Uterus (tissue), 4 donors: ENCODE measurements around the gene VASP. TPM values are rescaled to one million over a fixed set of nuclear protein-coding genes. Genes with fewer than 3 reads are reported as not detected.

Experiments used
- DNase-seq, 2 donors: peaks; one replicate each; pipeline ENCODE4 v3.0.0-alpha.2; 2019 to 2020
- H3K27ac ChIP-seq, 2 donors: fragments of 200-600 bp; sonication (generic); 1 replicate in 1 of 2; 2 replicates in 1 of 2; pipeline ENCODE4 v1.5.1; 2016 to 2018
- H3K27me3 ChIP-seq, 2 donors: fragments of 200-600 bp; sonication (generic); one replicate each; pipeline ENCODE4 v1.5.1; 2018 to 2019; ENCODE audit warnings: control low read depth in 1 of 2
- H3K36me3 ChIP-seq, 2 donors: fragments of 200-600 bp; sonication (generic); one replicate each; pipeline ENCODE4 v1.5.1; 2019; ENCODE audit warnings: control low read depth in 1 of 2
- H3K4me1 ChIP-seq, 2 donors: fragments of 200-600 bp; sonication (generic); one replicate each; pipeline ENCODE4 v1.5.1; 2018 to 2019; ENCODE audit warnings: control low read depth in 1 of 2
- H3K4me3 ChIP-seq, 2 donors: fragments of 200-600 bp; sonication (generic); 1 replicate in 1 of 2; 2 replicates in 1 of 2; pipeline ENCODE4 v1.5.1; 2018 to 2019; ENCODE audit warnings: mild to moderate bottlenecking in 1 of 2
- H3K9me3 ChIP-seq, 2 donors: fragments of 200-600 bp; sonication (generic); one replicate each; pipeline ENCODE4 v1.5.1; 2019; ENCODE audit warnings: control low read depth in 1 of 2
- POLR2A ChIP-seq, 2 donors: fragments of 450-650 bp; IDR thresholded peaks; one replicate each; pipeline ENCODE4 v1.6.1; 2016; ENCODE audit warnings: antibody characterized with exemption in 2 of 2, mild to moderate bottlenecking in 1 of 2, moderate library complexity in 1 of 2
- intact Hi-C: fragments of 100-400 bp; cut with DNase I; formaldehyde crosslinking; loops from one replicate; pipeline ENCODE4 v1.15.1; 2023; ENCODE audit warnings: low total_unique reads
- total RNA-seq, 4 donors: library from RNA; depleted of rRNA in 3 of 4; stranded (reverse); fragments of >200 nt in 3 of 4; gene quantifications; one replicate each; pipeline versions ENCODE4 v1.1.0 to v1.2.4, GENCODE V29; 2014 to 2023
- TF ChIP-seq, protein P1 (sequence below), 4 experiments: fragments of 200-600 bp in 2 of 4; fragments of 450-650 bp in 2 of 4; sonication (generic) in 2 of 4; IDR thresholded peaks; one replicate each; pipeline ENCODE4 v1.5.1; 2016 to 2019; ENCODE audit warnings: antibody characterized with exemption in 4 of 4, mild to moderate bottlenecking in 2 of 4, moderate library complexity in 1 of 4
- donor health status: DM: yes; HTN: yes; CAD: no.

VASP gene
- total RNA-seq, 4 donors from 2014 or later = 21.5 to 157 (median 38.3) TPM

DNA sequence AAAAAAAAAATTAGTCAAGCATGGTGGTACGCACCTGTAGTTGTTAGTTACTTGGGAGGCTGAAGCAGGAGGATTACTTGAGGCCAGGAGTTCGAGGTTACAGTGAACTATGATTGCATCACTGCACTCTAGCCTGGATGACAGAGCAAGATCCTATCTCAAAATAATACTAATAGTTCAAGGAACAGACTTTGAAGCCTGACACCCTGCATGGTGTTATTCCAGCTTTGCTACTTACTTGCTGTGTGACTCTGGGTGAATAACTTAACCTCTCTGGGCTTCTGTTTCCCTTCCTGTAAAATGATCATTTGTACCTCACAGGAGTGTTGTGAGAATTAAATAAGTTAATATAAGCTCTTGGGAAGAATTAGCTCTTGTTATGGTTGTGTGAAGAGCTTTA, 43.0 kb upstream of the VASP start:
- DNase-seq = no peak
- no peaks in the 10 kb centered on the region for H3K36me3 ChIP-seq
- no peak overlapping the region for H3K4me3 ChIP-seq
- no peak overlapping the region for H3K27ac ChIP-seq
- H3K4me1 ChIP-seq = peaks cover 0 to 12% of the 10 kb centered on the region in 2 donors
- no peaks in the 10 kb centered on the region for H3K27me3 ChIP-seq
- TF ChIP-seq POLR2A (IDR thresholded peaks at IDR 0.05) = no peak
- TF ChIP-seq, protein P1, sequence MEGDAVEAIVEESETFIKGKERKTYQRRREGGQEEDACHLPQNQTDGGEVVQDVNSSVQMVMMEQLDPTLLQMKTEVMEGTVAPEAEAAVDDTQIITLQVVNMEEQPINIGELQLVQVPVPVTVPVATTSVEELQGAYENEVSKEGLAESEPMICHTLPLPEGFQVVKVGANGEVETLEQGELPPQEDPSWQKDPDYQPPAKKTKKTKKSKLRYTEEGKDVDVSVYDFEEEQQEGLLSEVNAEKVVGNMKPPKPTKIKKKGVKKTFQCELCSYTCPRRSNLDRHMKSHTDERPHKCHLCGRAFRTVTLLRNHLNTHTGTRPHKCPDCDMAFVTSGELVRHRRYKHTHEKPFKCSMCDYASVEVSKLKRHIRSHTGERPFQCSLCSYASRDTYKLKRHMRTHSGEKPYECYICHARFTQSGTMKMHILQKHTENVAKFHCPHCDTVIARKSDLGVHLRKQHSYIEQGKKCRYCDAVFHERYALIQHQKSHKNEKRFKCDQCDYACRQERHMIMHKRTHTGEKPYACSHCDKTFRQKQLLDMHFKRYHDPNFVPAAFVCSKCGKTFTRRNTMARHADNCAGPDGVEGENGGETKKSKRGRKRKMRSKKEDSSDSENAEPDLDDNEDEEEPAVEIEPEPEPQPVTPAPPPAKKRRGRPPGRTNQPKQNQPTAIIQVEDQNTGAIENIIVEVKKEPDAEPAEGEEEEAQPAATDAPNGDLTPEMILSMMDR (IDR thresholded peaks at IDR 0.05) = no peak
- intact Hi-C loops = no loop called here
- H3K9me3 ChIP-seq = no peaks in the 10 kb centered on the region

DNA sequence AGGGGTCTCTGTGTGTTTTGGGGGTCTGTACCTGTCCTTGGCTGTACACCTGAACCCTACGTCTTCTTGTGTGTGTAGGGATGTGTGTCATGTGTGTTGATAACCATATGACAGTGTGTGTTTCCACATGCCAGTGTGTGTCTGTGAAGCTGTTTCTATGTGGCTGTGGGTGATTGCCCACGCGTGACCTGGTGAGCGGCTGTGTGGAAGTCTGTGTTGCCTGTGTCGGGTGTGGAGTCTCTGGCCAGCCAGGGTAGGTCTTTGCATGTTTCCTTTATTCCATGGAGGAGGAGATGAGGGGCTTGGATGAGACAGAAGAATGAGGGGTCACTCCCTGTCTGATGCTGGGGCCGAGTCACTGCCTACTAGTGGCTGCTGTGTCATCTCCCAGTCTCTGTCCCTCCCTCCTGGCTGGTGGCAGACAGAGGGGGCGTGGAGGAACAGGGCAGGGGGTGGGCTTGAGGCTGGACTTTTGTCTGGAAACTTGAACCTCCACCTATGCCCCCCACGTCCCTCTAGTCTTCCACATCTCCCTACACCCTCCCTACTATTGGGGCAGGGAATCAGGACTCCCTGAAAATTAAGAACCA, 42.3 kb upstream of the VASP start:
- TF ChIP-seq, protein P1 (IDR thresholded peaks at IDR 0.05) = no peak
- TF ChIP-seq POLR2A (IDR thresholded peaks at IDR 0.05) = no peak
- Histone ChIP-seq H3K36me3 (no peaks in the 10 kb centered on the region), H3K9me3 (no peaks in the 10 kb centered on the region), H3K4me3 (no peak overlapping the region), H3K4me1 (peaks cover 0 to 14% of the 10 kb centered on the region in 2 donors), H3K27me3 (no peaks in the 10 kb centered on the region), H3K27ac (no peak overlapping the region)
- no peak for DNase-seq
- intact Hi-C loops = no loop called here

DNA sequence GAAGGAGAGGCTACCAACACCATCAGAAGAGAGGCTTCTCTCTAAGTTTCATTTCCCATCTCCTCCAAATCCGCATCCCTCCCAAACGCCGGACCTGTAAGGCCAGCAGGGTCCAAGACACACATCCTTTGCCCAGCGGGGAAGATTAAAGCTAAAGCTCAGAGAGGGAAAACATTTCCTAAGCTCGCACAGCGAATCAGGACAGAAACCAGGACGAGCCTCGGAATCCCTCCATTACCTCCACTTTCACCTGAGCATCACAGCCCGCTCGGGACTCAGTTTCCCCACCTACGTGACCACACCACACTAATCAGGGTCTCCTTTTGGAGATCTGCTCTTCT, 40.2 kb upstream of the VASP start:
- TF ChIP-seq POLR2A (IDR thresholded peaks at IDR 0.05) = no peak
- TF ChIP-seq, protein P1 (IDR thresholded peaks at IDR 0.05) = no peak
- DNase-seq = no peak
- Histone ChIP-seq H3K36me3 (no peaks in the 10 kb centered on the region), H3K9me3 (no peaks in the 10 kb centered on the region), H3K4me1 (peaks cover 3 to 17% of the 10 kb centered on the region in 2 donors), H3K4me3 (peak overlapping the region; percentile 69 to 83), H3K27ac (peak overlapping the region; percentile 91 to 93), H3K27me3 (no peaks in the 10 kb centered on the region)
- intact Hi-C loops = no loop called here

DNA sequence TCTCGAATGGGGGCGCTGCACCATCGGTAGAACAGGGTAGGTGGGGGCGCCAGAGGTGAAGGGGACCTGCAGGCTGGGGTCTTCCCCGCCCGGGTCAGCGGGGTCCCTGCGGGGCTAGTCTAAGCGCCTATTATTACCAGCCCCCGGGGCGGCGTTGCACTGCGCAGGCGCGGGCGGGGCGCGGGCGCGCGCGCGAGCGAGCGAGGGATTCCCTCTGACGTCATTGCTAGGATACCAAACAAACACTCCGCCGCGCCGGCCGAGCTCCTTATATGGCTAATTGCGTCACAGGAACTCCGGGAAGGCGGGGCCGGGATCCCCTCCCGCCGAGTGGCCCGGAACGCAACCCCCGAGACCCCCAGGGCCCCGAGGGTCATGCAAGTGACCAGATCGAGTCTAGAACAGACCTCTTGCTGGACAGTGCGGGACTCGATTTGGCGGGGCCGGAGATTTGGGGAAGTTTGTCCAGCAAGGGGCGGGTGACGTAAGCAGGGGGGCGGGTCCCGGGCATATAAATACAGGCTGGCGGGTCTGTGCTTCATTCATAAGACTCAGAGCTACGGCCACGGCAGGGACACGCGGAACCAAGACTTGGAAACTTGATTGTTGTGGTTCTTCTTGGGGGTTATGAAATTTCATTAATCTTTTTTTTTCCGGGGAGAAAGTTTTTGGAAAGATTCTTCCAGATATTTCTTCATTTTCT, 39.7 kb upstream of the VASP start, which contains the start of gene FOSB:
FOSB (plus strand) TSS at position 541 of the 703 bp plus-strand sequence. CDS start 591 bp downstream, outside the sequence.
- TF ChIP-seq, protein P1 (IDR thresholded peaks at IDR 0.05) = peak in 2 of 4 experiments; percentile 19 to 35
- peak; percentile 70 to 87 for TF ChIP-seq POLR2A (IDR thresholded peaks at IDR 0.05)
- Histone ChIP-seq H3K27ac (peak within 1 kb of the TSS; percentile 91 to 93), H3K9me3 (no peaks in the 10 kb centered on the region), H3K36me3 (no peaks in the 10 kb centered on the region), H3K27me3 (no peaks in the 10 kb centered on the region), H3K4me3 (peak within 1 kb of the TSS; percentile 69 to 83), H3K4me1 (peaks cover 3 to 17% of the 10 kb centered on the region in 2 donors)
- DNase-seq = peak; percentile 93 to 96
- intact Hi-C loops = no loop called here

DNA sequence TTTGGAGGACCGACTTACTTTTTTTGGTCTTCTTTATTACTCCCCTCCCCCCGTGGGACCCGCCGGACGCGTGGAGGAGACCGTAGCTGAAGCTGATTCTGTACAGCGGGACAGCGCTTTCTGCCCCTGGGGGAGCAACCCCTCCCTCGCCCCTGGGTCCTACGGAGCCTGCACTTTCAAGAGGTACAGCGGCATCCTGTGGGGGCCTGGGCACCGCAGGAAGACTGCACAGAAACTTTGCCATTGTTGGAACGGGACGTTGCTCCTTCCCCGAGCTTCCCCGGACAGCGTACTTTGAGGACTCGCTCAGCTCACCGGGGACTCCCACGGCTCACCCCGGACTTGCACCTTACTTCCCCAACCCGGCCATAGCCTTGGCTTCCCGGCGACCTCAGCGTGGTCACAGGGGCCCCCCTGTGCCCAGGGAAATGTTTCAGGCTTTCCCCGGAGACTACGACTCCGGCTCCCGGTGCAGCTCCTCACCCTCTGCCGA, 39.1 kb upstream of the VASP start:
- Histone ChIP-seq H3K27ac (peak overlapping the region; percentile 91 to 93), H3K36me3 (no peaks in the 10 kb centered on the region), H3K9me3 (no peaks in the 10 kb centered on the region), H3K27me3 (no peaks in the 10 kb centered on the region), H3K4me1 (peaks cover 3 to 17% of the 10 kb centered on the region in 2 donors), H3K4me3 (peak overlapping the region; percentile 69 to 83)
- DNase-seq = peak in 1 of 2 donors; percentile 47
- intact Hi-C loops = no loop called here
- no peak for TF ChIP-seq POLR2A (IDR thresholded peaks at IDR 0.05)
- TF ChIP-seq, protein P1 (IDR thresholded peaks at IDR 0.05) = no peak
